MM.1S (cell line): ENCODE results near the gene OSBPL10.

Source experiments
- DNase-seq: peaks from one replicate; pipeline ENCODE4 v3.0.0-alpha.2; 2015
- H2AFZ ChIP-seq: fragments of 300-600 bp; sonication (generic); 2 replicates; pipeline ENCODE4 v1.6.0; 2016; ENCODE audit warnings: antibody characterized with exemption, low read length
- H3F3A ChIP-seq: fragments of 300-600 bp; sonication (generic); 2 replicates; pipeline ENCODE4 v1.6.1; 2016; ENCODE audit warnings: mild to moderate bottlenecking, antibody characterized with exemption, low read length, moderate library complexity, mixed read lengths; ENCODE audit not compliant: insufficient read depth
- H3K27ac ChIP-seq: fragments of 300-600 bp; sonication (generic); 2 replicates; pipeline ENCODE4 v1.5.1; 2016; ENCODE audit warnings: mild to moderate bottlenecking, low read length
- H3K27me3 ChIP-seq: fragments of 300-600 bp; sonication (generic); replicated peaks from 2 replicates; pipeline ENCODE4 v1.6.0; 2016; ENCODE audit warnings: low read length; ENCODE audit not compliant: insufficient read depth
- H3K36me3 ChIP-seq: fragments of 300-600 bp; sonication (generic); replicated peaks from 2 replicates; pipeline ENCODE4 v1.6.1; 2016; ENCODE audit warnings: mild to moderate bottlenecking, low read length, mixed read lengths; ENCODE audit not compliant: insufficient read depth
- H3K4me1 ChIP-seq: fragments of 300-600 bp; sonication (generic); 2 replicates; pipeline ENCODE4 v1.6.1; 2016; ENCODE audit warnings: low read length, mixed read lengths
- H3K4me2 ChIP-seq: fragments of 300-600 bp; sonication (generic); 2 replicates; pipeline ENCODE4 v1.6.0; 2016; ENCODE audit warnings: low read depth, low read length
- H3K4me3 ChIP-seq: fragments of 300-600 bp; sonication (generic); 2 replicates; pipeline ENCODE4 v1.5.1; 2016; ENCODE audit warnings: low read length, mixed read lengths
- H3K79me2 ChIP-seq: fragments of 300-600 bp; sonication (generic); 2 replicates; pipeline ENCODE4 v1.6.1; 2016; ENCODE audit warnings: mixed run types, low read length, mixed read lengths
- H3K9ac ChIP-seq: fragments of 300-600 bp; sonication (generic); 2 replicates; pipeline ENCODE4 v1.6.1; 2016; ENCODE audit warnings: low read length, mixed read lengths
- H3K9me2 ChIP-seq: fragments of 300-600 bp; sonication (generic); replicated peaks from 2 replicates; pipeline ENCODE4 v1.6.1; 2016; ENCODE audit warnings: mild to moderate bottlenecking, low read length, mixed read lengths; ENCODE audit not compliant: insufficient read depth
- H3K9me3 ChIP-seq: fragments of 300-600 bp; sonication (generic); replicated peaks from 2 replicates; pipeline ENCODE4 v1.6.1; 2016; ENCODE audit warnings: mild to moderate bottlenecking, low read length, mixed read lengths; ENCODE audit not compliant: insufficient read depth
- H4K20me1 ChIP-seq: fragments of 300-600 bp; sonication (generic); 2 replicates; pipeline ENCODE4 v1.6.1; 2016; ENCODE audit warnings: mild to moderate bottlenecking, low read length, moderate library complexity, mixed read lengths; ENCODE audit not compliant: insufficient read depth
- CTCF ChIP-seq: fragments of 300-600 bp; sonication (generic); IDR thresholded peaks from 2 replicates; pipeline ENCODE4 v1.5.1; 2016; ENCODE audit warnings: antibody characterized with exemption, low read length, mixed read lengths
- EZH2 ChIP-seq: fragments of 300-600 bp; sonication (generic); optimal IDR thresholded peaks from 2 replicates; pipeline ENCODE3; 2017; ENCODE audit warnings: low read depth, mild to moderate bottlenecking, antibody characterized with exemption, low read length, mixed read lengths
- EZH2phosphoT487 ChIP-seq: fragments of 300-600 bp; sonication (generic); IDR thresholded peaks from 2 replicates; pipeline ENCODE4 v1.6.1; 2018; ENCODE audit warnings: antibody characterized with exemption, low read length

Gene OSBPL10

GRCh38 chr3:31973081-31973480, 8.0 kb downstream of the OSBPL10 start:
- H3F3A ChIP-seq: no peaks in the 10 kb centered on the region
- H3K4me2 ChIP-seq: no peak overlapping the region
- H4K20me1 ChIP-seq: no peaks in the 10 kb centered on the region
- H3K9me2 ChIP-seq: no peaks in the 10 kb centered on the region
- no peak for DNase-seq
- H3K9ac ChIP-seq: no peak overlapping the region
- H3K4me1 ChIP-seq: no peaks in the 10 kb centered on the region
- H3K27ac ChIP-seq: no peak overlapping the region
- no peaks in the 10 kb centered on the region for H3K27me3 ChIP-seq
- no peak overlapping the region for H3K4me3 ChIP-seq
- TF ChIP-seq CTCF: no peak
- TF ChIP-seq EZH2phosphoT487: no peak
- TF ChIP-seq EZH2: no peak
- H3K79me2 ChIP-seq: no peaks in the 10 kb centered on the region
- no peaks in the 10 kb centered on the region for H3K9me3 ChIP-seq
- H2AFZ ChIP-seq: no peak overlapping the region
- H3K36me3 ChIP-seq: no peaks in the 10 kb centered on the region

GRCh38 chr3:31971607-31972006, 9.5 kb downstream of the OSBPL10 start:
- TF ChIP-seq CTCF (no peak), EZH2 (no peak), EZH2phosphoT487 (no peak)
- DNase-seq: no peak
- no peaks in the 10 kb centered on the region for H3F3A ChIP-seq
- no peaks in the 10 kb centered on the region for H4K20me1 ChIP-seq
- no peak overlapping the region for H3K9ac ChIP-seq
- H3K9me2 ChIP-seq: no peaks in the 10 kb centered on the region
- no peak overlapping the region for H2AFZ ChIP-seq
- no peaks in the 10 kb centered on the region for H3K36me3 ChIP-seq
- no peaks in the 10 kb centered on the region for H3K79me2 ChIP-seq
- H3K4me2 ChIP-seq: no peak overlapping the region
- no peak overlapping the region for H3K4me3 ChIP-seq
- no peaks in the 10 kb centered on the region for H3K4me1 ChIP-seq
- no peak overlapping the region for H3K27ac ChIP-seq
- H3K27me3 ChIP-seq: no peaks in the 10 kb centered on the region
- H3K9me3 ChIP-seq: no peaks in the 10 kb centered on the region

- no peak overlapping the region for H3K27ac ChIP-seq
- DNase-seq: no peak
- no peaks in the 10 kb centered on the region for H3K9me2 ChIP-seq
- no peaks in the 10 kb centered on the region for H3K79me2 ChIP-seq
- H4K20me1 ChIP-seq: no peaks in the 10 kb centered on the region
- H3K9me3 ChIP-seq: no peaks in the 10 kb centered on the region
- H3F3A ChIP-seq: no peaks in the 10 kb centered on the region
- H3K4me2 ChIP-seq: no peak overlapping the region
- no peak overlapping the region for H3K4me3 ChIP-seq
- H3K4me1 ChIP-seq: no peaks in the 10 kb centered on the region
- no peak overlapping the region for H3K9ac ChIP-seq
- no peaks in the 10 kb centered on the region for H3K27me3 ChIP-seq
- TF ChIP-seq EZH2 (no peak), EZH2phosphoT487 (no peak), CTCF (no peak)
- no peak overlapping the region for H2AFZ ChIP-seq
- H3K36me3 ChIP-seq: no peaks in the 10 kb centered on the region
These were observed 12.1 kb downstream of the OSBPL10 start for GRCh38 chr3:31968927-31969418.
